GM19035 (cell line): ENCODE data around the gene YPEL2.
A peak's percentile ranks its signal among the peaks of the same experiment; 100 is the strongest.

Experiments used
- ATAC-seq: cut with Tn5 transposase; IDR thresholded peaks from one replicate; pipeline ENCODE4 v1.9.1; 2021; ENCODE audit not compliant: unreplicated experiment

YPEL2 gene

DNA sequence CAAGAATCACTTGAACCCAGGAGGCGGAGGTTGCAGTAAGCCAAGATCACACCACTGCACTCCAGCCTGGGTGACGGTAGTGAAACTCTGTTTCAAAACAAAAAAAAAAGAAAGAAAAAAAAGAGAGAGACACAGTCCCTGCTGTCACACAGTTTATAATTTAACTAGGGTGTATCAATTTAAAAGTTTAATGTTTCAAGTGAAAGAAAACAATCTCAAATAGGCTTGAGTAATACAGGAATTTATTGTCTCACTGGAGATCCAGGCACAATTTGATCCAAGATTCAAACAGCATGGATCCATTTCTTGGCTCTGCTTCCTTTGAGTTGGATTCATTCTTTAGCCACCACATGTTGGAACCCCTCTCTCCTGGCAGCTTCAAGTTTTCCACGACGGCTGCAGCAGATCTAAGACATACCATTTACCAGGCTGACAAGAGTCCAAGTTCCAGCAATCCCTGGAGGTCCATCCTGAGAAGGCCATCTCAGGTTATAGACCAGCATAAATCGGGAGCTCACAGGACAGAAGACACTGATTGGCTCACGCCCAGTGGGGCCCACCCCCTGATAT lies 97.5 kb downstream of the YPEL2 start:
- no peak for ATAC-seq

GRCh38 chr17:59431601-59432000 lies 100.1 kb downstream of the YPEL2 start:
- ATAC-seq: no peak

GRCh38 chr17:59432657-59433056 lies 101.2 kb downstream of the YPEL2 start:
- ATAC-seq: no peak

DNA sequence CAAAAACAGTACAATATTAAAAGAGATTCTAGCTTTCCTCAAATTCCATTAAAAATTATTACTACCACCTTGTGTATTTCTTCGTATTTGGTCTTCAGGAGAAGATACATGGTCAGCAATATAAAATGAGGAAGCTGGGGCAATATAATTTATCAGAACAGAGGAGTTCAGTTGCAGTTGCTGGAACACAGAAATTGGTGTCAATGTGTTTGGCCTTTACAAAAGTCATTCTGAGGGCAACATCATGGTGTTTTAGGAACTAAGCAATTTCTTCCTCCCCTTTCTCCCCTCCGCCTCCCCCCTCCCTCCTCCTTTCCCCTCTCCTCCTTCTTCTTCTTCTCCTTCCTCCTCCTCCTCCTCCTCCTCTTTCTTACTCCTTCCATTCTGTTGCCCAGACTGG lies 102.1 kb downstream of the YPEL2 start:
- no peak for ATAC-seq

GRCh38 chr17:59434429-59434828 lies 103.0 kb downstream of the YPEL2 start:
- ATAC-seq: no peak

DNA sequence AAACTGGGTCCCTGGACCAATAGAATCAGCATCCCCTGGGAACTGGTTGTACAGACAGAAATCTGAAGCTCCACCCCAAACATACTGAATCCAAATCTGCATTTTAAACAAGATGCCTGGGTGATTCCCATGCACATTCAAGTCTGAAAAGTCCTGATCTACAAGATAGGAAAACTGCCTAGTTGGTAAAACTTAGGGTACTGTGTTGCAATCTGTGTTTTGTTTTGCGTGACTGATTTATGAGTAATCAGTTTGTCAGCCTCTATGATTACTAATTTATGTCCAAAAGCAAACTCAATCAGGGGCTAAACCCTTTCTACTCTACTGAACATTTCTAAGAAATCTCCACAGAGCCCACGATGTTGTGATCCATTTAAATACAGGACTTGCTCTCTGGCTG lies 103.8 kb downstream of the YPEL2 start:
- no peak for ATAC-seq

GRCh38 chr17:59436900-59437299 lies 105.4 kb downstream of the YPEL2 start:
- ATAC-seq: no peak

DNA sequence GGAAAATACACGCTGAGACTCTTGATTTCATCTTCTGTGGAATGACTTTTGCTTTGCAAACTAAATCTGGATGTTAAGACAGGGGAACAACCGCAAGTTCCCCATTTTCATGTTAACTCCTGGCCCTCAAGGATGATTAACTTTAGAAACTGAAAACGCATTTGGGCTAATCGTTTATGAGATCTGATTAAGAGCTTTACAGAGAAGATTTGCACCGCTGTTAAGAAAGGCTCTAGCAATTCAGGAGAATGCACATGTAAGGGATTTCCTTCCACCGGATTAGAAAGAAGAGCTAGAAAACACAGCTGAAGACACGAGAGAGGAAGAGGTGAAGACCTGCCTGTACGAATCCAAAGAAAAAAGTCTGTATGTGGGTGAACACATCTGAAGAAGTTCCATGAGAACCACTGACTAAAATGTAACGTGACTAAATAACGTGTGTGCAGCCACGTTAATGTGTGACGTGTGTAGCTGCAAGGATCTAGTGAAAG lies 106.4 kb downstream of the YPEL2 start:
- no peak for ATAC-seq

DNA sequence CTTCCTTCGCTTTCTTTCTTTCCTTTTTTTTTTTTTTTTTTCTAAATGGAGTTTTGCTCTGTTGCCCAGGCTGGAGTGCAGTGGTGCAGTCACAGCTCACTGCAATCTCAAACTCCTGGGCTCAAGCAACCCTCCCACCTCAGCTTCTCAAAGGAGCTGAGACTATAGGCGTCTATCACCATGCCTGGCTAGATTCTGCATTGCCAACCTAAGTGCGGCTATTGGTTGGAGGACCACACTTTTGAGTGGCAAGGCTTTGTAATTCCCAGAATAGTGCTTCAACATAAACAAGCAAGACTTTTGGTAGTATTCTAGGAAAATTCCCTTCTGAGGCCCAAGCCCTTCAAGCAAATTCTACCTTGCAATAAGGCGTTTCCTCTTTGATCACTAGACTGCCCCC lies 107.8 kb downstream of the YPEL2 start:
- ATAC-seq: no peak

- ATAC-seq: no peak
Measured at GRCh38 chr17:59439741-59440211, 108.3 kb downstream of the YPEL2 start.

- ATAC-seq: peak; percentile 77
Measured at GRCh38 chr17:59440757-59441463, 109.5 kb downstream of the YPEL2 start.

GRCh38 chr17:59441464-59442096 lies 110.1 kb downstream of the YPEL2 start:
- ATAC-seq: no peak

- no peak for ATAC-seq
Measured at GRCh38 chr17:59443106-59443505, 111.7 kb downstream of the YPEL2 start.
